ENCODE measurements around the gene UVRAG.

DNA sequence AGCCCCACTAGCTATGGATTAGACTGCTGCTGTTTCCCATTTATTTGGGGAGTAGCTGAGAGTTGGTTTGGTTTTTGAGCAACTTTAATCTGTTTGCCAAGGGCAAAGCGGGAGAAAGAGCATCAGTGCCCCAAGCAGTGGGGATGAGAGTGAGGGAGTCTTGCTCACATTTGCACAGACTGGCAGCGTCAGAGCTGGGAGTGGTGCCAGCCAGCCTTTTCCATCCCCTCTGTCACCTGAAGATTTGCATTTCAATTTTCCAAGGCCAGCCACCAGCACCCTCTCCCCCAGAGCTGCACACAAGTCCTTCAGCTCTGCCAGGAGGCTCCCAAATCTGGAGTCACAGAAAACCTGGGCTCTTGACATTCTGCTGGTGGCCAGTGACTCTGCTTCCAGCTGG is 21.0 kb upstream of the UVRAG start:
- TF ChIP-seq, protein P1, sequence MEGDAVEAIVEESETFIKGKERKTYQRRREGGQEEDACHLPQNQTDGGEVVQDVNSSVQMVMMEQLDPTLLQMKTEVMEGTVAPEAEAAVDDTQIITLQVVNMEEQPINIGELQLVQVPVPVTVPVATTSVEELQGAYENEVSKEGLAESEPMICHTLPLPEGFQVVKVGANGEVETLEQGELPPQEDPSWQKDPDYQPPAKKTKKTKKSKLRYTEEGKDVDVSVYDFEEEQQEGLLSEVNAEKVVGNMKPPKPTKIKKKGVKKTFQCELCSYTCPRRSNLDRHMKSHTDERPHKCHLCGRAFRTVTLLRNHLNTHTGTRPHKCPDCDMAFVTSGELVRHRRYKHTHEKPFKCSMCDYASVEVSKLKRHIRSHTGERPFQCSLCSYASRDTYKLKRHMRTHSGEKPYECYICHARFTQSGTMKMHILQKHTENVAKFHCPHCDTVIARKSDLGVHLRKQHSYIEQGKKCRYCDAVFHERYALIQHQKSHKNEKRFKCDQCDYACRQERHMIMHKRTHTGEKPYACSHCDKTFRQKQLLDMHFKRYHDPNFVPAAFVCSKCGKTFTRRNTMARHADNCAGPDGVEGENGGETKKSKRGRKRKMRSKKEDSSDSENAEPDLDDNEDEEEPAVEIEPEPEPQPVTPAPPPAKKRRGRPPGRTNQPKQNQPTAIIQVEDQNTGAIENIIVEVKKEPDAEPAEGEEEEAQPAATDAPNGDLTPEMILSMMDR (IDR thresholded peaks at IDR 0.05) = no peak
- no peak for TF ChIP-seq POLR2AphosphoS5 (IDR thresholded peaks at IDR 0.05)
